ENCODE measurements around the gene MISP3.
"Not testable (repeated sequence)": the region's sequence is repeated elsewhere in the genome, so short reads cannot be mapped to it uniquely, and the experiment has no call there.

Gene MISP3

GRCh38 chr19:14072535-14073260, at the start of gene MISP3:
Gene MISP3, plus strand, starts transcription at chr19:14072786. Its CDS starts 524 bp downstream, at chr19:14073310.
- DNase-seq: no peak

- DNase-seq: no peak
Measured at GRCh38 chr19:14023404-14024235, 49.0 kb upstream of the MISP3 start.

- DNase-seq: not testable (repeated sequence)
Measured at GRCh38 chr19:14026652-14027192, 45.9 kb upstream of the MISP3 start.

GRCh38 chr19:14027856-14028450, 44.6 kb upstream of the MISP3 start, which contains the start of gene RLN3:
Gene RLN3, plus strand, starts transcription at chr19:14028148. Its CDS starts 57 bp downstream, at chr19:14028205.
- no peak for DNase-seq

- no peak for DNase-seq
Measured at GRCh38 chr19:14028901-14029300, 43.7 kb upstream of the MISP3 start.

GRCh38 chr19:14030997-14031718, 41.4 kb upstream of the MISP3 start:
- no peak for DNase-seq

GRCh38 chr19:14031719-14032480, 40.7 kb upstream of the MISP3 start, which contains the start of gene IL27RA:
Gene IL27RA, plus strand, starts transcription at chr19:14031762. Its CDS starts 111 bp downstream, at chr19:14031873.
- DNase-seq: no peak

- DNase-seq: no peak
Measured at GRCh38 chr19:14033946-14034345, 38.6 kb upstream of the MISP3 start.

- not testable (repeated sequence) for DNase-seq
Measured at GRCh38 chr19:14035159-14035558, 37.4 kb upstream of the MISP3 start.

- no peak for DNase-seq
Measured at GRCh38 chr19:14035706-14036105, 36.9 kb upstream of the MISP3 start.

- no peak for DNase-seq
Measured at GRCh38 chr19:14039181-14039580, 33.4 kb upstream of the MISP3 start.

GRCh38 chr19:14042659-14043608, 29.7 kb upstream of the MISP3 start:
- not testable (repeated sequence) for DNase-seq

- not testable (repeated sequence) for DNase-seq
Measured at GRCh38 chr19:14047866-14048265, 24.7 kb upstream of the MISP3 start.

GRCh38 chr19:14048443-14049153, 24.0 kb upstream of the MISP3 start:
- DNase-seq: no peak

GRCh38 chr19:14050512-14050911, 22.1 kb upstream of the MISP3 start:
- no peak for DNase-seq

GRCh38 chr19:14050961-14051360, 21.6 kb upstream of the MISP3 start:
- not testable (repeated sequence) for DNase-seq

GRCh38 chr19:14051980-14052379, 20.6 kb upstream of the MISP3 start:
- no peak for DNase-seq

- DNase-seq: no peak
Measured at GRCh38 chr19:14052470-14052869, 20.1 kb upstream of the MISP3 start.

GRCh38 chr19:14053032-14053431, 19.6 kb upstream of the MISP3 start:
- no peak for DNase-seq

GRCh38 chr19:14053500-14053899, 19.1 kb upstream of the MISP3 start:
- DNase-seq: no peak

Measured in NCI-H524 treated with DMSO at 0.1 percent for 48 hours (cell line).